HepG2 (cell line): ENCODE data around the gene SNX13. TPM values are rescaled to one million over a fixed set of nuclear protein-coding genes. Genes with fewer than 3 reads are reported as not detected.

Experiments used
- AKNA ChIP-seq: sonication (generic); formaldehyde crosslinking; IDR thresholded peaks from 2 replicates; pipeline ENCODE4 v1.4.0; 2020; ENCODE audit warnings: missing genetic modification reagents, borderline replicate concordance
- CSRNP1 ChIP-seq: sonication (generic); formaldehyde crosslinking; IDR thresholded peaks from 2 replicates; pipeline ENCODE4 v1.8.1; 2023; ENCODE audit warnings: mild to moderate bottlenecking, missing genetic modification reagents
- IKZF1 ChIP-seq: fragments of 450-650 bp; IDR thresholded peaks from 2 replicates; pipeline ENCODE4 v1.7.1; 2016
- KLF12 ChIP-seq: sonication (generic); formaldehyde crosslinking; IDR thresholded peaks from 2 replicates; pipeline ENCODE4 v1.4.0; 2020; ENCODE audit warnings: missing genetic modification reagents, borderline replicate concordance
- NFYB ChIP-seq: sonication (generic); formaldehyde crosslinking; IDR thresholded peaks from 2 replicates; pipeline ENCODE4 v1.4.0; 2020; ENCODE audit warnings: missing genetic modification reagents
- NR2F1 ChIP-seq, 2 experiments: fragments of 450-650 bp in 1 of 2; formaldehyde crosslinking in 1 of 2; IDR thresholded peaks; 2 replicates each; pipeline versions ENCODE4 v1.5.0 to v1.6.1; 2016 to 2020; ENCODE audit warnings: mild to moderate bottlenecking in 1 of 2, missing compliant biosample characterization in 1 of 2, missing genetic modification reagents in 1 of 2, moderate library complexity in 1 of 2
- NR2F6 ChIP-seq, 2 experiments: IDR thresholded peaks; 2 replicates each; pipeline ENCODE4 v1.6.1; 2016; ENCODE audit warnings: antibody characterized with exemption in 1 of 2, mild to moderate bottlenecking in 1 of 2
- SP1 ChIP-seq, 2 experiments: fragments of 450-650 bp in 1 of 2; sonication (generic) in 1 of 2; formaldehyde crosslinking in 1 of 2; IDR thresholded peaks; 2 replicates each; pipeline versions ENCODE4 v1.4.0 to v1.6.1; 2016 to 2020; ENCODE audit warnings: missing genetic modification reagents in 1 of 2
- ZBTB20 ChIP-seq: sonication (generic); formaldehyde crosslinking; IDR thresholded peaks from 2 replicates; pipeline ENCODE4 v1.8.1; 2023; ENCODE audit warnings: missing genetic modification reagents, low read depth, mild to moderate bottlenecking, borderline replicate concordance
- ZKSCAN1 ChIP-seq: fragments of 150-350 bp; IDR thresholded peaks from 2 replicates; pipeline ENCODE4 v1.6.1; 2014; ENCODE audit warnings: low read length
- ZNF333 ChIP-seq: sonication (generic); formaldehyde crosslinking; IDR thresholded peaks from 2 replicates; pipeline ENCODE4 v1.4.0; 2020; ENCODE audit warnings: mild to moderate bottlenecking, missing genetic modification reagents, borderline replicate concordance
- ZNF678 ChIP-seq: sonication (generic); formaldehyde crosslinking; IDR thresholded peaks from 2 replicates; pipeline ENCODE4 v1.4.0; 2020; ENCODE audit warnings: mild to moderate bottlenecking, missing genetic modification reagents
- ZSCAN9 ChIP-seq: IDR thresholded peaks from 2 replicates; pipeline ENCODE4 v1.6.1; 2016; ENCODE audit warnings: borderline replicate concordance
- polyA plus RNA-seq, 8 experiments: library from polyadenylated mRNA; depleted of rRNA in 3 of 8; stranded (reverse) in 7 of 8; unstranded in 1 of 8; fragments of >200 nt; fragmentation: Illumina TruSeq in 4 of 8; extraction: Trizol in 4 of 8; gene quantifications; 2 replicates each; pipeline versions ENCODE4 v1.2.1 to v1.2.3, GENCODE V29; 2011 to 2016; ENCODE audit warnings: low read depth in 4 of 8, missing spikeins in 1 of 8, mixed read lengths in 1 of 8; ENCODE audit not compliant: insufficient read depth in 1 of 8
- total RNA-seq, 5 experiments: library from RNA; depleted of rRNA; stranded (reverse); fragments of >200 nt; fragmentation: Illumina TruSeq; extraction: Trizol; gene quantifications; 2 replicates each; pipeline ENCODE4 v1.2.3, GENCODE V29; 2016; ENCODE audit warnings: low read depth in 1 of 5
- TF ChIP-seq, protein P1 (sequence below): sonication (generic); formaldehyde crosslinking; IDR thresholded peaks from 2 replicates; pipeline ENCODE4 v1.8.1; 2023; ENCODE audit warnings: mild to moderate bottlenecking, inconsistent platforms, moderate library complexity, missing genetic modification reagents, borderline replicate concordance
- TF ChIP-seq, protein P2 (sequence below): sonication (generic); formaldehyde crosslinking; IDR thresholded peaks from 2 replicates; pipeline ENCODE4 v1.5.0; 2020; ENCODE audit warnings: missing genetic modification reagents

Gene SNX13
- total and polyA plus RNA-seq, 2 of the 13 experiments (the other 11 are each of a cell fraction or from before 2014, with no cell fraction given), result 14.3 to 32.3 TPM

- TF ChIP-seq ZNF678 (CRISPR knock-in tag), result no peak
- no peak for TF ChIP-seq IKZF1
- no peak for TF ChIP-seq NR2F6 (IDR thresholded peaks at IDR 0.05)
- TF ChIP-seq NR2F6 (CRISPR knock-in tag; IDR thresholded peaks at IDR 0.05), result no peak
- TF ChIP-seq, protein P1, sequence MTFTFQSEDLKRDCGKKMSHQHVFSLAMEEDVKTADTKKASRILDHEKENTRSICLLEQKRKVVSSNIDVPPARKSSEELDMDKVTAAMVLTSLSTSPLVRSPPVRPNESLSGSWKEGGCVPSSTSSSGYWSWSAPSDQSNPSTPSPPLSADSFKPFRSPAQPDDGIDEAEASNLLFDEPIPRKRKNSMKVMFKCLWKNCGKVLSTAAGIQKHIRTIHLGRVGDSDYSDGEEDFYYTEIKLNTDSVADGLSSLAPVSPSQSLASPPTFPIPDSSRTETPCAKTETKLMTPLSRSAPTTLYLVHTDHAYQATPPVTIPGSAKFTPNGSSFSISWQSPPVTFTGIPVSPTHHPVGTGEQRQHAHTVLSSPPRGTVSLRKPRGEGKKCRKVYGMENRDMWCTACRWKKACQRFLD (CRISPR knock-in tag), result no peak
- no peak for TF ChIP-seq ZSCAN9 (CRISPR knock-in tag)
- no peak for TF ChIP-seq ZNF333 (CRISPR knock-in tag)
- TF ChIP-seq ZKSCAN1, result no peak
- TF ChIP-seq ZBTB20, result no peak
- TF ChIP-seq, protein P2, sequence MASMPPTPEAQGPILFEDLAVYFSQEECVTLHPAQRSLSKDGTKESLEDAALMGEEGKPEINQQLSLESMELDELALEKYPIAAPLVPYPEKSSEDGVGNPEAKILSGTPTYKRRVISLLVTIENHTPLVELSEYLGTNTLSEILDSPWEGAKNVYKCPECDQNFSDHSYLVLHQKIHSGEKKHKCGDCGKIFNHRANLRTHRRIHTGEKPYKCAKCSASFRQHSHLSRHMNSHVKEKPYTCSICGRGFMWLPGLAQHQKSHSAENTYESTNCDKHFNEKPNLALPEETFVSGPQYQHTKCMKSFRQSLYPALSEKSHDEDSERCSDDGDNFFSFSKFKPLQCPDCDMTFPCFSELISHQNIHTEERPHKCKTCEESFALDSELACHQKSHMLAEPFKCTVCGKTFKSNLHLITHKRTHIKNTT (CRISPR knock-in tag), result no peak
- no peak for TF ChIP-seq AKNA
- no peak for TF ChIP-seq NFYB
- TF ChIP-seq CSRNP1 (CRISPR knock-in tag), result no peak
- TF ChIP-seq SP1 (IDR thresholded peaks at IDR 0.05), result no peak
- TF ChIP-seq SP1 (CRISPR knock-in tag; IDR thresholded peaks at IDR 0.05), result no peak
- no peak for TF ChIP-seq KLF12 (CRISPR knock-in tag)
- TF ChIP-seq NR2F1 (CRISPR knock-in tag; IDR thresholded peaks at IDR 0.05), result no peak
These were observed 48.6 kb upstream of the SNX13 start (continued) for GRCh38 chr7:17988858-17989257.
